Dedifferentiated amniotic fluid mesenchymal stem cell (primary cell): Measurements from ENCODE around the gene EVL.

ENCODE experiments used
- DNase-seq: peaks from one replicate; pipeline ENCODE4 v3.0.0-alpha.2; 2016; ENCODE audit errors: extremely low spot score

EVL gene

GRCh38 chr14:100066962-100067361 lies 1.7 kb downstream of the EVL start:
- no peak for DNase-seq

GRCh38 chr14:100067481-100067880 lies 2.3 kb downstream of the EVL start:
- no peak for DNase-seq

DNA sequence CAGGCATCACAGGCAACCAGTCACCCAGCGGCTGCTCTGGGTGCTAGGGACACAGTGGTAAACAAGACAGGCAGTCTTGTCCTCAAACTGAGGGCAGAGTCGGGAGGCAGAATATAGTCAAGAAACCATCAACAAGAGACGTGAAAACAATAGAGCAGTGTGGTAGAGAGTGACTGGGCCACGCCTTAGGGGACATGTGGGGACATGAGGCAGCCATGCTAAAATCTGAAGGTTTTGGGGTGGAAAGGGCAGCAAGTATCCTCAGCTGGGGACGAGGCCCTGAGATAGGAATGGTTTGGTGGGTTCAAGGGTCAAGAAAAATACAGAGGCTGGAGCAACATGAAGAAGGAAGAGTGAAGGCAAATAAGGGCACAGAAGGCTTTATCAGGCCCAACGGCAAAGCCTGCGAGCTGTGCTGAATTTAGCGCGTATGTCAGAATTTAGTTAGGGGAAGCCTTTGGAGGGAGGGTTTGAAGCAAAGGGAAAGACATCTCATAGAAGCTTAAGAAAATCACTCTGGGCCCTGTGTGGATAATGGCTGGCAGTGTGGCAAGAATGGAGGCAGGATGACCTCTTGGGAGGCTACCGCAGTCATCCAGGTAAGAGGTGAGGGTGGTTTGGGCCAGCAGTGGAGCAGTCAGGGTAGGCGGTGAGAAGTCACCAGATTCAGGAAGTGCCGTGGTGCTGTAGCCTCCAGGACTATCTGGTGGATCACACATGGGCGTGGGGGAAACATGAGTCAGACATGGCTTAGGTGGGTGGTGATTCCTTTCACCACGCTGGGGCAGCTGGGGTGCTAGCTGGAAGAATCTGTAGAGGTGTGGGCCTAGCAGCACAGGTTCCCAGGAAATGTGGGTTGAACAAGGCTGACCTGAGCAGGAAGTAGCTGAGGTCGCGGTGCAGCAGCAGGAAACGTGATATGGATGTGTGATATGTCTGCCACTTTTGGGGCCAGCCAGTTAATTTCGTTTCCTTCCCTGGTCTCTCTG lies 3.0 kb downstream of the EVL start:
- no peak for DNase-seq

- DNase-seq = no peak
These were observed 4.1 kb downstream of the EVL start for GRCh38 chr14:100069161-100069800.

GRCh38 chr14:100070310-100070709 lies 5.1 kb downstream of the EVL start:
- no peak for DNase-seq

GRCh38 chr14:100071545-100071944 lies 6.3 kb downstream of the EVL start:
- DNase-seq = no peak

- DNase-seq = no peak
These were observed 7.6 kb downstream of the EVL start for GRCh38 chr14:100072783-100073346.

- no peak for DNase-seq
These were observed 8.6 kb downstream of the EVL start for GRCh38 chr14:100073576-100074430.

GRCh38 chr14:100074431-100075100 lies 9.3 kb downstream of the EVL start:
- no peak for DNase-seq

DNA sequence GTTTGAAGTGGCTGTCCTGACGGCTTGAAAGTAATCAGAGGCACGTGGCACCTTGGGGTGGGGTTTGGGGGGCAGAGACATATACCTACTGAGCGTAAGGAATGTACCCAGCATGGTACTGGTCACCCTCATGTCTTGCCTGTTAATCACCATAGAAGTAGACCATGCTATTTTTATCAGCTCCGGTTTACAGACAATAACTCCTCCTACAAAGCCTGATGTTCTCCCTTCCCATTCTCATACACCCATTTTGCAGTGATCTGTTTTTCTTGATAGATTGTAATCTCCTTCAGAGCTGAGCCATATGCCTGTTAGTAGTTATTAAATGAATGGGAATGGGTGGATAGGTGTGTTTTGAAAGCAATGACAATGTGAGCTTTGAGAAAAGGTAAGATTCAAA lies 10.5 kb downstream of the EVL start:
- no peak for DNase-seq

DNA sequence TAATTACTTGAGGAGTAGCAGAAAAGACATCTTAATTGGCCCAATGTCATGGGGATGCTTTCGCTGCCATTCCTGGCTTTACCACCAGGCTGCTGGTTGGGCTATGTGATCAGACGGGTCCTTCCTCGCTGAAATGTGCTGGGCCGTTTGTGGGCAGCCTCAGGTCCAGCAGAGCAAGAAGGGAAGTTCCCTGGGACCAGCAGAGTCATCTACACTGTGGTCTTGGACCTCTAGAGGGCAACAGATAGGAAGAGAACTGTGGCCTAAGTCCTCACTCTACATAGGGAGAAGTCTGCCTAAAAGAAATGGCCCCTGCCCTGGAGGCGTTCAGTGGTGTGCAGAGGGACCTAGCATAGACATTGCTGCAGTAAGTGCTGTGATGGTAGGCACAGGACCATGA lies 10.9 kb downstream of the EVL start:
- DNase-seq = no peak

DNA sequence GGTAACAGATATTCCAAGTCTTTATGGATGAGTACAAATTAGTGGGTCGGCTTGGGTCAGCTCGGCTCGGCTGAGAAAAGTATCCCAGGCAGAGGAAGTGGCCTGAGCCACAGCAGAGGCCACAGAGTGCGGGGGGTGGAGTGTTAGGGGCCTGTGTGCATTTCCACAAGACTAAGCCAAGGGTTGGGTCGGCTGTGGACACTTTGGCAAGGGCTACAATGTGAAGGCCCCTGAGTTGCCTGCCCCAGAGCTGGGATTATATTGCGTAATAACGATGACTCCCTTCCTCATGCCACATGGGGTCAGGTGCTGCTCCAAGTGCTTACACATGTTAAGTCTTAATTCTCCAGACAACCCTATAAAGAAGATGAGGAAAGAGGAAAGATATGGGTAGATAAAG lies 11.4 kb downstream of the EVL start:
- no peak for DNase-seq

- DNase-seq = no peak
These were observed 12.2 kb downstream of the EVL start for GRCh38 chr14:100077441-100077840.

GRCh38 chr14:100078216-100078803 lies 13.1 kb downstream of the EVL start:
- no peak for DNase-seq

- no peak for DNase-seq
These were observed 13.9 kb downstream of the EVL start for GRCh38 chr14:100078997-100079725.

DNA sequence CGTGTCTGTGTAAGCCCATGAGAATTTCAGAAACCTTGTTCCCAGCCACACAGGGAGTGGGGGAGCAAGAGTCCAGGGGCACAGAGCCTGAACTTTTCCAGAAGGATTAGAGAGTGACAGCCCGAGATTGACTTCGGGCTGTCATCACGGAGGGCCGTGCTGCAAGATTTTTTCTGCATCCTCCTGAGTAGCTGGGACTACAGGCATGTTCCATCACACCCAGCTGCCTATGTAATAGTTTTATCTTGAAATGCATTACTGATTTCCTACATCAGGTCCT lies 14.4 kb downstream of the EVL start:
- DNase-seq = no peak

DNA sequence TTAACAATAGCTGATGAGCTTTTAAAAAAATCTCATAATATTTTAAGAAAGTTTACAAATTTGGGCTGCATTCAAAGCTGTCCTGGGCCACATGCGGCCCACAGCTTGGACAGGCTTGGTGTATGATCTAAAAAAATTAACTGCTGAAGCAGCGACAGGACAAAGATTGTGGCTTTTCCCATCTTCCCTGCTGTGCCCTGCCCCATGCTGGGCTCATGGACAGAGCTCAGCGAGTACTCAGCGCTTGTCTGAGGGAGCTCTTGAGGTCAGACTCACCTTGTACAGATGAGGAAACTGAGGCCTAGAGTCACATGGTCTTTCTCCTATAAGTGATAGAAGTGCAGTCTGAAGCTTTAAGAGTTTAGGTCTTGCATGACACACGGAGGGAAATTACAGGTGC lies 15.0 kb downstream of the EVL start:
- DNase-seq = no peak

DNA sequence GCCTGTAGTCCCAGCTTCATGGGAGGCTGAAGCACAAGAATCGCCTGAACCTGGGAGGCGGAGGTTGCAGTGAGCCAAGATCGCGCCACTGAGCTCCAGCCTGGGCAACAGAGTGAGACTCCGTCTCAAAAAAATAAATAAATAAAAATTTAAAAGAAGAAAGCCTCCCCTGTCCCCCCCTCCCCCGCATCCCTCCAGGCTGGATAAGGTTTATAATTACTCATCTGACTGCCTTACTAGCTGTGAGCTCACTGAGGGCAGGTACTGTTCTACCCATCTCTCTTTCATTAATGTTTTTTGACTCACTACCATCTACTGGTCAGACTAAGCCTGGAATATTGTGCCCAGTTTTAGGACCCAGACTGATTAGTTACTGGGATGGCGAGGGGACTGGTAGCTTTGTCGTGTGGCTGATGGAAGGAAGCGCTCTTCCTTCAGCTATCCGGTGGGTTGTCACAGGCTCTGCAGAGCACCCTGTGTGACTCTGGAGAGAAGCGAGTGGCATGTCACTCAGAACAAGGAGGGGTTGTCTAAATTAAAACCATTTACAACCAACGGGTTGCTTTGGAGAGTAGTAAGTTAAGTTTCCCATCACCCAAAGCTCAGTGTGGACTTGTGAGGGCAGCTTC lies 16.9 kb downstream of the EVL start:
- no peak for DNase-seq

DNA sequence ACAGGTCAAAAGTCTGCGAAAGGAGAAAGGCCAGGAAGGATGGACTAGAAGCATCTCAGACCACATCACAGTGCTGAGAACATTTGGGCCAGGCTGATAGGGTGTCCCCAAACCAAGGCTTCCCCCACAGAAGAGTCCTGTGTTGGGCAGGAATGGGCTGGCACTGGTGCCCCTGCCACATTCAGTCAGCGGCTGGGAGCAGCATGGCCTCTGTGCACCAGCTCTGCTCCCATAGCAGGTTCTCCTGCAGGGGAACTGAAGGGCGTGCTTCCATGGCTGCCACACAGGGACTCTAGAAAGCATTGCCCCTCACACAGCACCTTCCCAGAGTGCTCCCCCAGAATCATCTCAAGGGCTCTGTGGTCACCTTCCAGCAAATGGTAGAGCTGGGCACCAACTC lies 17.5 kb downstream of the EVL start:
- no peak for DNase-seq

- no peak for DNase-seq
These were observed 18.5 kb downstream of the EVL start for GRCh38 chr14:100083706-100084105.
